DND-41 (cell line): Measurements from ENCODE around the gene AUTS2.

Experiments
- ATAC-seq: fragments of 200-7000 bp; cut with Tn5 transposase; 3 replicates; pipeline ENCODE4 v1.9.1; 2021; ENCODE audit warnings: low read depth; ENCODE audit not compliant: insufficient read depth
- DNase-seq: peaks from one replicate; pipeline ENCODE4 v3.0.0-alpha.2; 2020
- H2AFZ ChIP-seq: 2 replicates; pipeline ENCODE4 v1.6.0; 2012; ENCODE audit warnings: low read depth, low read length
- H3K27ac ChIP-seq: 2 replicates; pipeline ENCODE4 v1.5.1; 2012; ENCODE audit warnings: low read length, inconsistent platforms
- H3K27me3 ChIP-seq: fragments of 200-600 bp; sonication (generic); 2 replicates; pipeline ENCODE4 v1.6.0; 2012; ENCODE audit warnings: low read length, mild to moderate bottlenecking, inconsistent platforms; ENCODE audit not compliant: insufficient read depth, poor library complexity
- H3K36me3 ChIP-seq: 2 replicates; pipeline ENCODE4 v1.5.1; 2012; ENCODE audit warnings: low read length, inconsistent platforms; ENCODE audit not compliant: insufficient read depth
- H3K4me1 ChIP-seq: 2 replicates; pipeline ENCODE4 v1.5.1; 2012; ENCODE audit warnings: mild to moderate bottlenecking, low read length; ENCODE audit not compliant: insufficient read depth
- H3K4me2 ChIP-seq: 2 replicates; pipeline ENCODE4 v1.6.0; 2012; ENCODE audit warnings: mild to moderate bottlenecking, moderate library complexity, low read length, inconsistent platforms; ENCODE audit not compliant: insufficient read depth
- H3K4me3 ChIP-seq, 2 experiments: fragments of 200-600 bp in 1 of 2; shearing (Covaris generic) in 1 of 2; 2 replicates each; pipeline ENCODE4 v1.5.1; 2012 to 2016; ENCODE audit warnings: inconsistent platforms in 2 of 2, low read length in 2 of 2, mild to moderate bottlenecking in 2 of 2, low read depth in 1 of 2, moderate library complexity in 1 of 2
- H3K79me2 ChIP-seq: 2 replicates; pipeline ENCODE4 v1.6.0; 2012; ENCODE audit warnings: low read length, inconsistent platforms; ENCODE audit not compliant: insufficient read depth
- H3K9ac ChIP-seq: 2 replicates; pipeline ENCODE4 v1.6.0; 2012; ENCODE audit warnings: low read depth, mild to moderate bottlenecking, inconsistent platforms, low read length, moderate library complexity
- H3K9me3 ChIP-seq: 2 replicates; pipeline ENCODE4 v1.5.1; 2012; ENCODE audit warnings: low read length, moderate library complexity, mild to moderate bottlenecking, inconsistent platforms; ENCODE audit not compliant: insufficient read depth, severe bottlenecking
- H4K20me1 ChIP-seq: 2 replicates; pipeline ENCODE4 v1.6.0; 2012; ENCODE audit warnings: low read length; ENCODE audit not compliant: insufficient read depth
- EZH2 ChIP-seq: IDR thresholded peaks from 3 replicates; pipeline ENCODE4 v1.6.1; 2012; ENCODE audit warnings: borderline replicate concordance, low read depth, mild to moderate bottlenecking, moderate library complexity, low read length, inconsistent platforms; ENCODE audit not compliant: severe bottlenecking
- TF ChIP-seq, protein P1 (sequence below): IDR thresholded peaks from 2 replicates; pipeline ENCODE4 v1.5.1; 2012; ENCODE audit warnings: borderline replicate concordance, low read length, moderate library complexity, mild to moderate bottlenecking; ENCODE audit not compliant: poor library complexity, severe bottlenecking; ENCODE audit errors: extremely low read depth

AUTS2 gene

DNA sequence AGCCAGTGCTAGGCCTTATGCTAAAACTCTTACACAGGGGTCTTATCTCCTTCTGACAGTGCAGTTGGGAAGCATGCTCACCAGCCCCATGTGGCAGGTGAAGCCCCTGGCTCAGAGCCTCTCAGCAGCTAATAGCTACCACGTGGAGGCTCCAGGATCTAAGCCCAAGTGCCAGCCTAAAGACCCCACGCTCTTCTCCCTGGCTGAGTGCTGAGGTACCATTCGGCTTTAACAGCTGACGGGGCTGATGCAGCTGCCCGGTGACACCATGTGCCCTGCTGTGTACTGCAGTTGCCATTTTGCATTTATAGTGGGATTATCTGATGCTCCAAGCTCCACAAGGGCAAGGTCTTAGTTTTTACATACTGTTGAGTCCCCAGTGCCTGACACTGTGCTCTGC is 1017.9 kb downstream of the AUTS2 start:
- 0 out of 2 replicates have a peak, but pooled peaks cover 4% of the 10 kb centered on the region for H4K20me1 ChIP-seq

DNA sequence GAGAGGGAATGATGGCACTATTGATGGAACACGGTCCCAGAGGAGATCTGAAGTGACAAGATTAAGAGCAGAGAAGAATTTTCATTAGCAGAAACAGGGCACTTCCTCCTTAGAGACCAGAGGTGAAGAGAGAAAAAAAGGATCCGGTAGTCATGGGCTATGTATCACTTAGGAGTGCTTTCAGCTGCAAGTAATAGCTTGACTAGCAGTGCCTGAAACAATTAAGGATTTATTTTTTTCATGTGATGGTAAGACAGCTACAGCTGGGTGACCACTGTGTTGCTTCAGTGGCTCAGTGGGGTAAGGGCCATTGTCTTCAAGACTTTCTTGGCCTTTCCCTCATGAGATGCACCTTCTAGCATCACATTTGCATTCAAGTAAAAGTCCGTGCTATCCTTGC is 1018.5 kb downstream of the AUTS2 start:
- H3K9me3 ChIP-seq: no peaks in the 10 kb centered on the region
- no peak overlapping the region for H2AFZ ChIP-seq
- DNase-seq (no peak), ATAC-seq (no peak)
- H3K9ac ChIP-seq: no peak overlapping the region
- no peaks in the 10 kb centered on the region for H3K4me1 ChIP-seq
- no peak overlapping the region for H3K4me2 ChIP-seq
- H3K27me3 ChIP-seq: no peaks in the 10 kb centered on the region
- no peak overlapping the region for H3K27ac ChIP-seq
- no peaks in the 10 kb centered on the region for H3K79me2 ChIP-seq
- TF ChIP-seq EZH2: no peak
- TF ChIP-seq, protein P1, sequence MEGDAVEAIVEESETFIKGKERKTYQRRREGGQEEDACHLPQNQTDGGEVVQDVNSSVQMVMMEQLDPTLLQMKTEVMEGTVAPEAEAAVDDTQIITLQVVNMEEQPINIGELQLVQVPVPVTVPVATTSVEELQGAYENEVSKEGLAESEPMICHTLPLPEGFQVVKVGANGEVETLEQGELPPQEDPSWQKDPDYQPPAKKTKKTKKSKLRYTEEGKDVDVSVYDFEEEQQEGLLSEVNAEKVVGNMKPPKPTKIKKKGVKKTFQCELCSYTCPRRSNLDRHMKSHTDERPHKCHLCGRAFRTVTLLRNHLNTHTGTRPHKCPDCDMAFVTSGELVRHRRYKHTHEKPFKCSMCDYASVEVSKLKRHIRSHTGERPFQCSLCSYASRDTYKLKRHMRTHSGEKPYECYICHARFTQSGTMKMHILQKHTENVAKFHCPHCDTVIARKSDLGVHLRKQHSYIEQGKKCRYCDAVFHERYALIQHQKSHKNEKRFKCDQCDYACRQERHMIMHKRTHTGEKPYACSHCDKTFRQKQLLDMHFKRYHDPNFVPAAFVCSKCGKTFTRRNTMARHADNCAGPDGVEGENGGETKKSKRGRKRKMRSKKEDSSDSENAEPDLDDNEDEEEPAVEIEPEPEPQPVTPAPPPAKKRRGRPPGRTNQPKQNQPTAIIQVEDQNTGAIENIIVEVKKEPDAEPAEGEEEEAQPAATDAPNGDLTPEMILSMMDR: no peak
- no peaks in the 10 kb centered on the region for H3K36me3 ChIP-seq
- 0 out of 2 replicates have a peak, but pooled peaks cover 4% of the 10 kb centered on the region for H4K20me1 ChIP-seq
- no peak overlapping the region for H3K4me3 ChIP-seq

More for the DNA sequence above, 1017.9 kb downstream of the AUTS2 start:
- no peak for TF ChIP-seq EZH2
- TF ChIP-seq, protein P1: no peak
- Histone ChIP-seq H3K9ac (no peak overlapping the region), H3K36me3 (no peaks in the 10 kb centered on the region), H3K27ac (no peak overlapping the region), H3K4me1 (no peaks in the 10 kb centered on the region), H3K4me2 (no peak overlapping the region), H3K27me3 (no peaks in the 10 kb centered on the region), H3K79me2 (no peaks in the 10 kb centered on the region), H2AFZ (no peak overlapping the region), H3K9me3 (no peaks in the 10 kb centered on the region), H3K4me3 (no peak overlapping the region)
- ATAC-seq (no peak), DNase-seq (no peak)

DNA sequence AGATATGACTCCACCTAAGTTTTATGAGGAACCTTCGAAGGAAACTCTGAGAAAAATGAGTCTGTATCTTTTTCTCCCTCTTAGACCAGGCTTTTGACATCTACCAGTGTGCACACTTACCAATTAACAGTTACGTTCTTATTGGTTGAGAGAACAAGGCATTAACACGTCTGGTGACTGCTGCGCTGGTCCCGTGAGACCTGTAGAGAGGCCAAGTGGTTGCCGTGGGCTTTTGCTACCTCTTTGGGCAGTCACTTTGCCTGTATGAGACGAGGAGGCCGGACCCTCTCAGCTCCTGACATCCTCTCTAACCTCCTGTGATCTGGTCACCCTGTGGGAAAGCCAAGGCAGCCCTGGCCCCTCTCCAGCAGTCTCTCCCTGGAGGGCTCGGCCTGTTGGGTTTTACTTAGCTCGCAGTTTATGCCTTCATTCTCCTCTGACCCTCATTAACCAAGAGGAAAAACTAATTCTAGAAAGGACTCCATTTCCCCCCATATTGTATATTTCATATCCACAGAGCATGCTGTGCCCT is 1019.8 kb downstream of the AUTS2 start:
- H3K4me1 ChIP-seq: no peaks in the 10 kb centered on the region
- DNase-seq (no peak), ATAC-seq (no peak)
- no peak overlapping the region for H3K4me2 ChIP-seq
- H3K79me2 ChIP-seq: no peaks in the 10 kb centered on the region
- H4K20me1 ChIP-seq: 0 out of 2 replicates have a peak, but pooled peaks cover 4% of the 10 kb centered on the region
- H2AFZ ChIP-seq: no peak overlapping the region
- H3K9ac ChIP-seq: no peak overlapping the region
- H3K27me3 ChIP-seq: no peaks in the 10 kb centered on the region
- TF ChIP-seq, protein P1: no peak
- TF ChIP-seq EZH2: no peak
- no peaks in the 10 kb centered on the region for H3K9me3 ChIP-seq
- H3K36me3 ChIP-seq: no peaks in the 10 kb centered on the region
- no peak overlapping the region for H3K27ac ChIP-seq
- H3K4me3 ChIP-seq: no peak overlapping the region

DNA sequence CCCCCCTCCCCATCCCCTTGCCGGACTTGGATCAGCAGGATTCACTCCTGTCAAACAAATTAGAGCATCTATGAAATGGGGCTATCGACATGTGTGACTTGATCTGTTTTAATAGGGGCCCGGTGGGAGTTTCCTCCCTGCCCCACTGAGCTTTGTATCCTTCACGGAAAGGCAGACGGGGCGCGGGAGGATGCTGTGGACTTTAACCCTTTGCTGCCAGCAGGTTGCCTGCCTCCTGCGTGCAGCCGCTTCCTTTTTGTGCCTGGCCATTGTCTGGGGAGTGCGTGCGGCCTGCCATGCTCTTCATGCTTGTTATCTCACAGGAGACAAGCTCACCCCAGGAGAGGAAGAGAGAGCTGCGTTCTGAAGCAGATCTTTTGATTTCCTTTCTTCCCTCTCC is 1020.9 kb downstream of the AUTS2 start:
- Histone ChIP-seq H3K4me3 (no peak overlapping the region), H3K27ac (no peak overlapping the region), H3K9ac (no peak overlapping the region), H3K4me1 (no peaks in the 10 kb centered on the region), H4K20me1 (0 out of 2 replicates have a peak, but pooled peaks cover 4% of the 10 kb centered on the region), H3K9me3 (no peaks in the 10 kb centered on the region), H3K4me2 (no peak overlapping the region), H3K36me3 (no peaks in the 10 kb centered on the region), H3K79me2 (no peaks in the 10 kb centered on the region), H2AFZ (no peak overlapping the region), H3K27me3 (no peaks in the 10 kb centered on the region)
- DNase-seq (no peak), ATAC-seq (no peak)
- no peak for TF ChIP-seq EZH2
- TF ChIP-seq, protein P1: no peak
